A549 (cell line): ENCODE results near the gene KCNQ1OT1. TPM values are rescaled to one million over a fixed set of nuclear protein-coding genes. Genes with fewer than 3 reads are reported as not detected.

Source experiments
- ATAC-seq, 2 experiments: fragments of 200-7000 bp in 1 of 2; fragments of >200 bp in 1 of 2; cut with Nextera tagmentation in 1 of 2; cut with Tn5 transposase in 1 of 2; 3 replicates each; pipeline versions ENCODE4 v1.8.0 to v1.9.1; 2018 to 2020; ENCODE audit warnings: mild to moderate bottlenecking in 1 of 2, moderate library complexity in 1 of 2
- CTCF ChIA-PET: fragments of 300-600 bp; sonication (Branson Sonifier 250); formaldehyde crosslinking; extraction: SDS; loops from one replicate; lab custom pipeline; 2021; ENCODE audit warnings: antibody characterized with exemption, inconsistent platforms; lab: Yijun Ruan, JAX
- POLR2A ChIA-PET: fragments of 350-600 bp; formaldehyde crosslinking; extraction: SDS; loops from one replicate; lab custom pipeline; 2021; ENCODE audit warnings: antibody characterized with exemption, inconsistent platforms; lab: Yijun Ruan, JAX
- DNase-seq, 2 experiments: peaks; one replicate each; pipeline versions ENCODE4 v3.0.0 to v3.0.0-alpha.2; 2011 to 2016; ENCODE audit warnings: low read depth in 1 of 2, low spot score in 1 of 2
- FAIRE-seq: peaks from 2 replicates; lab custom pipeline; 2011; peaks lifted over from hg19 to GRCh38; lab: Jason Lieb, UNC
- H3K27ac ChIP-seq, 2 experiments: fragments of >200 bp; sonication (Bioruptor Twin); formaldehyde crosslinking; 3 replicates each; pipeline ENCODE4 v1.5.1; 2016 to 2017
- H3K4me1 ChIP-seq: fragments of >200 bp; sonication (Bioruptor Twin); formaldehyde crosslinking; 3 replicates; pipeline ENCODE4 v1.6.1; 2016
- H3K4me2 ChIP-seq: fragments of >200 bp; sonication (Bioruptor Twin); formaldehyde crosslinking; 3 replicates; pipeline ENCODE4 v1.6.1; 2016
- H3K4me3 ChIP-seq: fragments of >200 bp; sonication (Bioruptor Twin); formaldehyde crosslinking; 3 replicates; pipeline ENCODE4 v1.5.1; 2016
- H3K9me3 ChIP-seq: fragments of >200 bp; sonication (Bioruptor Twin); formaldehyde crosslinking; 3 replicates; pipeline ENCODE4 v1.6.1; 2016
- ATOH8 ChIP-seq: fragments of 250-450 bp; sonication (Bioruptor Pico); IDR thresholded peaks from 2 replicates; pipeline ENCODE4 v1.5.0; 2020; ENCODE audit warnings: low read depth, mild to moderate bottlenecking, moderate library complexity
- BHLHE40 ChIP-seq: IDR thresholded peaks from 2 replicates; pipeline ENCODE4 v1.6.1; 2012; ENCODE audit warnings: low read depth, low read length, inconsistent platforms
- CBX2 ChIP-seq: fragments of 200-600 bp; sonication (generic); IDR thresholded peaks from 2 replicates; pipeline ENCODE4 v1.6.1; 2016; ENCODE audit warnings: low read depth, mild to moderate bottlenecking, borderline replicate concordance
- CHD2 ChIP-seq: fragments of 150-350 bp; IDR thresholded peaks from 2 replicates; pipeline ENCODE4 v1.6.1; 2014; ENCODE audit warnings: low read length; ENCODE audit not compliant: partially characterized antibody
- EHF ChIP-seq: fragments of 250-450 bp; sonication (Bioruptor Pico); IDR thresholded peaks from 2 replicates; pipeline ENCODE4 v1.5.0; 2020; ENCODE audit warnings: mild to moderate bottlenecking
- EHMT2 ChIP-seq: fragments of 200-600 bp; sonication (generic); IDR thresholded peaks from 2 replicates; pipeline ENCODE4 v1.6.1; 2016; ENCODE audit warnings: antibody characterized with exemption, low read depth, mild to moderate bottlenecking, moderate library complexity
- EP300 ChIP-seq, 2 experiments: fragments of >200 bp; sonication (Bioruptor Twin); formaldehyde crosslinking; IDR thresholded peaks; 2 replicates in 1 of 2; 3 replicates in 1 of 2; pipeline ENCODE4 v1.6.1; 2016 to 2017
- FOSL2 ChIP-seq, 2 experiments: fragments of 450-650 bp in 1 of 2; fragments of >200 bp in 1 of 2; sonication (Bioruptor Twin) in 1 of 2; formaldehyde crosslinking; IDR thresholded peaks; 2 replicates each; pipeline versions ENCODE4 v1.5.0 to v1.6.1; 2016 to 2020; ENCODE audit warnings: mild to moderate bottlenecking in 1 of 2, moderate library complexity in 1 of 2
- FOXS1 ChIP-seq: fragments of 250-450 bp; sonication (Bioruptor Pico); IDR thresholded peaks from 2 replicates; pipeline ENCODE4 v1.5.0; 2020; ENCODE audit warnings: mild to moderate bottlenecking, moderate library complexity
- HES2 ChIP-seq: fragments of >200 bp; sonication (Bioruptor Twin); formaldehyde crosslinking; IDR thresholded peaks from 2 replicates; pipeline ENCODE4 v1.6.1; 2016
- HEYL ChIP-seq: fragments of 250-450 bp; sonication (Bioruptor Pico); IDR thresholded peaks from 2 replicates; pipeline ENCODE4 v1.8.0; 2021; ENCODE audit warnings: mild to moderate bottlenecking, moderate library complexity
- HMGXB4 ChIP-seq: fragments of 250-450 bp; sonication (Bioruptor Pico); IDR thresholded peaks from 2 replicates; pipeline ENCODE4 v1.5.0; 2021; ENCODE audit warnings: mild to moderate bottlenecking, moderate library complexity, borderline replicate concordance
- HOXA7 ChIP-seq: fragments of 250-450 bp; sonication (Bioruptor Pico); IDR thresholded peaks from 2 replicates; pipeline ENCODE4 v1.5.0; 2020; ENCODE audit warnings: mild to moderate bottlenecking, moderate library complexity
- JUN ChIP-seq, 2 experiments: fragments of >200 bp; sonication (Bioruptor Twin); formaldehyde crosslinking; IDR thresholded peaks; 2 replicates in 1 of 2; 3 replicates in 1 of 2; pipeline ENCODE4 v1.6.1; 2016 to 2017
- JUNB ChIP-seq: fragments of >200 bp; sonication (Bioruptor Twin); formaldehyde crosslinking; IDR thresholded peaks from 2 replicates; pipeline ENCODE4 v1.6.1; 2016
- MAFK ChIP-seq: fragments of 450-650 bp; IDR thresholded peaks from 2 replicates; pipeline ENCODE4 v1.6.1; 2014; ENCODE audit not compliant: partially characterized antibody
- MYC ChIP-seq: IDR thresholded peaks from 2 replicates; pipeline ENCODE4 v1.6.1; 2012; ENCODE audit warnings: mild to moderate bottlenecking, inconsistent platforms, low read length, improper control_type of control experiment, borderline replicate concordance
- POLR2A ChIP-seq: IDR thresholded peaks from 2 replicates; pipeline ENCODE4 v1.6.1; 2012; ENCODE audit warnings: mild to moderate bottlenecking, low read length
- POLR2AphosphoS2 ChIP-seq: conservative IDR thresholded peaks from 2 replicates; pipeline ENCODE4 v1.6.1; 2012; ENCODE audit warnings: low read length, improper control_type of control experiment, inconsistent platforms
- RARB ChIP-seq: fragments of 250-450 bp; sonication (Bioruptor Pico); IDR thresholded peaks from 2 replicates; pipeline ENCODE4 v1.8.0; 2021; ENCODE audit warnings: mild to moderate bottlenecking, moderate library complexity
- RCOR1 ChIP-seq: fragments of 150-350 bp; IDR thresholded peaks from 2 replicates; pipeline ENCODE4 v1.6.1; 2014; ENCODE audit warnings: antibody characterized with exemption, low read length, low read depth
- SMC3 ChIP-seq: fragments of >200 bp; sonication (Bioruptor Twin); formaldehyde crosslinking; IDR thresholded peaks from 3 replicates; pipeline ENCODE4 v1.6.1; 2018; ENCODE audit warnings: inconsistent platforms
- ZC3H11A ChIP-seq: fragments of 450-650 bp; IDR thresholded peaks from 2 replicates; pipeline ENCODE4 v1.6.1; 2014; ENCODE audit warnings: antibody characterized with exemption, mild to moderate bottlenecking
- ZNF302 ChIP-seq: fragments of 250-450 bp; sonication (Bioruptor Pico); IDR thresholded peaks from 2 replicates; pipeline ENCODE4 v1.9.0; 2021; ENCODE audit warnings: inconsistent platforms, mild to moderate bottlenecking, moderate library complexity
- WGBS: methylation state at CpG from one replicate; pipeline ENCODE4 v1.1.6; 2017; ENCODE audit errors: missing lambda C conversion rate; 5-methylcytosine and 5-hydroxymethylcytosine counted together
- polyA plus RNA-seq, 4 experiments: library from polyadenylated mRNA; depleted of rRNA in 3 of 4; stranded (reverse); fragments of >200 nt; fragmentation: RNase III in 1 of 4; extraction: RNeasy Plus Mini Kit Qiagen cat#74134 plus additional on column Dnase treatment in 1 of 4; gene quantifications; 2 replicates in 3 of 4; 3 replicates in 1 of 4; pipeline ENCODE4 v1.2.3, GENCODE V29; 2011 to 2017
- TF ChIP-seq, protein P1 (sequence below): fragments of 450-650 bp; IDR thresholded peaks from 2 replicates; pipeline ENCODE4 v1.6.1; 2014; ENCODE audit warnings: antibody characterized with exemption

The KCNQ1OT1 gene
- polyA plus RNA-seq, 2 of the 4 experiments (the other 2 are of a cell fraction) = 0.03 to 0.13 TPM

GRCh38 chr11:2719831-2720590 is 20.2 kb upstream of the KCNQ1OT1 start:
- TF ChIP-seq HEYL (no peak), ATOH8 (CRISPR knock-in tag) (no peak), MAFK (no peak), EHF (CRISPR knock-in tag) (no peak), JUN (IDR thresholded peaks at IDR 0.05) (no peak), HES2 (no peak), CHD2 (no peak), RCOR1 (no peak), HMGXB4 (CRISPR knock-in tag) (no peak)
- TF ChIP-seq, protein P1, sequence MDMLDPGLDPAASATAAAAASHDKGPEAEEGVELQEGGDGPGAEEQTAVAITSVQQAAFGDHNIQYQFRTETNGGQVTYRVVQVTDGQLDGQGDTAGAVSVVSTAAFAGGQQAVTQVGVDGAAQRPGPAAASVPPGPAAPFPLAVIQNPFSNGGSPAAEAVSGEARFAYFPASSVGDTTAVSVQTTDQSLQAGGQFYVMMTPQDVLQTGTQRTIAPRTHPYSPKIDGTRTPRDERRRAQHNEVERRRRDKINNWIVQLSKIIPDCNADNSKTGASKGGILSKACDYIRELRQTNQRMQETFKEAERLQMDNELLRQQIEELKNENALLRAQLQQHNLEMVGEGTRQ = no peak
- DNase-seq = no peak
- no peak overlapping the region for H3K27ac ChIP-seq
- 61% methylated on average over 13 of the region's 17 CpGs for WGBS
- CTCF ChIA-PET = interaction anchor here (1.4 to 2.2 kb wide), 2 partner anchors 11 to 187 kb away, joined by 7 to 10 read pairs; no protein-coding TSS in a partner anchor
- no peak for ATAC-seq
- no peaks in the 10 kb centered on the region for H3K4me1 ChIP-seq
- no peak overlapping the region for H3K4me2 ChIP-seq
- no peaks in the 10 kb centered on the region for H3K9me3 ChIP-seq
- POLR2A ChIA-PET = no interaction called here
- FAIRE-seq = no peak
- H3K4me3 ChIP-seq = no peak overlapping the region

- H3K27ac ChIP-seq = no peak overlapping the region
- CTCF ChIA-PET = interaction anchor here (1.4 to 2.2 kb wide), 2 partner anchors 10 to 186 kb away, joined by 7 to 10 read pairs; no protein-coding TSS in a partner anchor
- TF ChIP-seq FOXS1 = no peak
- no peak for TF ChIP-seq CBX2
- TF ChIP-seq ZNF302 (CRISPR knock-in tag) = no peak
- no peak for TF ChIP-seq MAFK
- no peak for TF ChIP-seq ZC3H11A
- TF ChIP-seq JUN (IDR thresholded peaks at IDR 0.05) = no peak
- TF ChIP-seq HMGXB4 (CRISPR knock-in tag) = no peak
- TF ChIP-seq RARB (CRISPR knock-in tag) = no peak
- no peak for TF ChIP-seq BHLHE40
- no peak for TF ChIP-seq POLR2A
- TF ChIP-seq FOSL2 (IDR thresholded peaks at IDR 0.05) = no peak
- no peak for TF ChIP-seq FOSL2 (CRISPR knock-in tag; IDR thresholded peaks at IDR 0.05)
- TF ChIP-seq, protein P1 = no peak
- no peak for TF ChIP-seq POLR2AphosphoS2
- TF ChIP-seq MYC = no peak
- no peak for TF ChIP-seq EP300 (IDR thresholded peaks at IDR 0.05)
- no peak for TF ChIP-seq HOXA7 (CRISPR knock-in tag)
- no peak for TF ChIP-seq EHMT2
- no peak for TF ChIP-seq JUNB
- no peak for TF ChIP-seq SMC3
- TF ChIP-seq, all 56 proteins: peak for 0
- FAIRE-seq = no peak
- H3K4me2 ChIP-seq = no peak overlapping the region
- POLR2A ChIA-PET = no interaction called here
- WGBS = 64% methylated on average over 5 of the region's 11 CpGs
- no peaks in the 10 kb centered on the region for H3K9me3 ChIP-seq
- H3K4me3 ChIP-seq = no peak overlapping the region
- no peak for DNase-seq
- H3K4me1 ChIP-seq = no peaks in the 10 kb centered on the region
- ATAC-seq = no peak
Measured at GRCh38 chr11:2718817-2719438, 19.1 kb upstream of the KCNQ1OT1 start.
